K562 (cell line): ENCODE data around the gene CHN2. TPM values are rescaled to one million over a fixed set of nuclear protein-coding genes. Genes with fewer than 3 reads are reported as not detected.

Experiments
- ATAC-seq: fragments of 200-7000 bp; cut with Tn5 transposase; 3 replicates; pipeline ENCODE4 v1.9.1; 2020; ENCODE audit warnings: moderate library complexity
- BruUV-seq: library from RNA; stranded (reverse); fragments of 400-500 nt; replicated peaks from 2 replicates; lab custom pipeline; 2021; lab: Mats Ljungman, UMichigan
- CTCF ChIA-PET: fragments of 300-600 bp; formaldehyde crosslinking; extraction: SDS; loops from one replicate; lab custom pipeline; 2021; ENCODE audit warnings: low intra/inter-chr PET ratio; lab: Yijun Ruan, JAX
- POLR2A ChIA-PET: fragments of 300-600, 350-650 bp; sonication (Branson Sonifier 250); formaldehyde crosslinking; extraction: SDS; loops from one replicate; lab custom pipeline; 2021; ENCODE audit warnings: antibody characterized with exemption, inconsistent platforms; lab: Yijun Ruan, JAX
- DNase-seq, 4 experiments: peaks; one replicate each; pipeline versions ENCODE4 v3.0.0 to v3.0.0-alpha.2; 2011 to 2018; ENCODE audit warnings: low spot score in 3 of 4, mixed read lengths in 3 of 4; ENCODE audit errors: extremely low read depth in 1 of 4
- FAIRE-seq: peaks from 2 replicates; lab custom pipeline; 2011; peaks lifted over from hg19 to GRCh38; lab: Jason Lieb, UNC
- H2AFZ ChIP-seq: 2 replicates; pipeline ENCODE4 v1.6.0; 2011; ENCODE audit warnings: low read depth, low read length, control low read depth, inconsistent platforms
- H3K27ac ChIP-seq: fragments of 200-600 bp; 3 replicates; pipeline ENCODE4 v1.8.0; 2011; ENCODE audit warnings: low read depth, mild to moderate bottlenecking, control low read depth, inconsistent platforms, low read length, moderate library complexity, mixed read lengths; ENCODE audit errors: extremely low read depth
- H3K27me3 ChIP-seq, 2 experiments: fragments of 300-600 bp in 1 of 2; 2 replicates in 1 of 2; 3 replicates in 1 of 2; pipeline versions ENCODE4 v1.6.0 to v1.8.0; 2011; ENCODE audit warnings: inconsistent platforms in 2 of 2, low read length in 2 of 2, mild to moderate bottlenecking in 1 of 2, mixed read lengths in 1 of 2, moderate library complexity in 1 of 2; ENCODE audit not compliant: control insufficient read depth in 2 of 2, insufficient read depth in 2 of 2
- H3K36me3 ChIP-seq: fragments of 300-600 bp; 3 replicates; pipeline ENCODE4 v1.8.0; 2011; ENCODE audit warnings: mild to moderate bottlenecking, low read length, inconsistent platforms; ENCODE audit not compliant: control insufficient read depth, insufficient read depth
- H3K4me1 ChIP-seq, 2 experiments: fragments of 200-600 bp in 1 of 2; replicated peaks in 1 of 2; 2 replicates in 1 of 2; 3 replicates in 1 of 2; pipeline versions ENCODE4 v1.5.1 to v1.8.0; 2011; ENCODE audit warnings: inconsistent platforms in 2 of 2, low read length in 2 of 2, mild to moderate bottlenecking in 1 of 2, mixed read lengths in 1 of 2, moderate library complexity in 1 of 2; ENCODE audit not compliant: control insufficient read depth in 2 of 2, insufficient read depth in 2 of 2
- H3K4me2 ChIP-seq: 2 replicates; pipeline ENCODE4 v1.6.1; 2011; ENCODE audit warnings: low read length, control low read depth, inconsistent platforms, mixed read lengths; ENCODE audit not compliant: insufficient read depth
- H3K4me3 ChIP-seq: fragments of 200-600 bp; sonication (generic), shearing (Covaris generic); 2 replicates; pipeline ENCODE4 v1.5.1; 2016; ENCODE audit warnings: control low read depth, inconsistent platforms
- H3K79me2 ChIP-seq: fragments of 200-600 bp; 3 replicates; pipeline ENCODE4 v1.8.0; 2011; ENCODE audit warnings: low read length, inconsistent platforms; ENCODE audit not compliant: control insufficient read depth, insufficient read depth
- H3K9ac ChIP-seq, 2 experiments: 2 replicates each; pipeline versions ENCODE4 v1.6.0 to v1.6.1; 2011; ENCODE audit warnings: low read depth in 2 of 2, low read length in 2 of 2, control low read depth in 1 of 2, inconsistent platforms in 1 of 2, mild to moderate bottlenecking in 1 of 2, mixed read lengths in 1 of 2; ENCODE audit not compliant: insufficient read depth in 1 of 2
- H3K9me1 ChIP-seq: one replicate; pipeline ENCODE4 v1.6.0; 2011; ENCODE audit warnings: inconsistent platforms, mild to moderate bottlenecking, low read length, moderate library complexity; ENCODE audit not compliant: control insufficient read depth, insufficient read depth
- H3K9me3 ChIP-seq: replicated peaks from 2 replicates; pipeline ENCODE4 v1.5.1; 2011; ENCODE audit warnings: low read depth, low read length, inconsistent platforms; ENCODE audit not compliant: control insufficient read depth, insufficient read depth
- H4K20me1 ChIP-seq: replicated peaks from 2 replicates; pipeline ENCODE4 v1.6.1; 2011; ENCODE audit warnings: low read length, inconsistent platforms, mixed read lengths; ENCODE audit not compliant: control insufficient read depth, insufficient read depth
- CHD4 ChIP-seq: fragments of 200-600 bp; sonication (generic); IDR thresholded peaks from 3 replicates; pipeline ENCODE4 v1.6.1; 2012; ENCODE audit warnings: low read depth, mild to moderate bottlenecking, mixed read lengths, low read length, inconsistent platforms; ENCODE audit not compliant: insufficient read depth, insufficient replicate concordance, poor library complexity, severe bottlenecking
- DACH1 ChIP-seq: fragments of 450-650 bp; IDR thresholded peaks from 2 replicates; pipeline ENCODE4 v1.6.1; 2018; ENCODE audit not compliant: partially characterized antibody
- ESRRB ChIP-seq: fragments of 250-450 bp; sonication (Bioruptor Pico); IDR thresholded peaks from 2 replicates; pipeline ENCODE4 v1.5.0; 2020; ENCODE audit warnings: mild to moderate bottlenecking, moderate library complexity, borderline replicate concordance
- GATA2 ChIP-seq: sonication (generic); formaldehyde crosslinking; IDR thresholded peaks from 2 replicates; pipeline ENCODE4 v1.4.0; 2020; ENCODE audit warnings: mild to moderate bottlenecking, missing genetic modification reagents
- HNRNPLL ChIP-seq: fragments of 200-400 bp; formaldehyde crosslinking; IDR thresholded peaks from 2 replicates; pipeline ENCODE4 v1.6.1; 2017; ENCODE audit warnings: low read length, low read depth, mild to moderate bottlenecking; ENCODE audit not compliant: poor library complexity, severe bottlenecking
- NELFE ChIP-seq: IDR thresholded peaks from 2 replicates; pipeline ENCODE4 v1.6.1; 2011; ENCODE audit warnings: mild to moderate bottlenecking; ENCODE audit not compliant: insufficient read depth, insufficient read length
- PHB ChIP-seq: fragments of 250-450 bp; sonication (Bioruptor Pico); IDR thresholded peaks from 2 replicates; pipeline ENCODE4 v1.5.0; 2021
- PTTG1 ChIP-seq: fragments of 450-650 bp; IDR thresholded peaks from 2 replicates; pipeline ENCODE4 v1.6.1; 2016; ENCODE audit warnings: low read depth, mild to moderate bottlenecking, missing genetic modification characterization, missing compliant biosample characterization
- SMARCA4 ChIP-seq: fragments of 450-650 bp; IDR thresholded peaks from 2 replicates; pipeline ENCODE4 v1.6.1; 2016
- SMARCC2 ChIP-seq: fragments of 450-650 bp; IDR thresholded peaks from 2 replicates; pipeline ENCODE4 v1.6.1; 2017; ENCODE audit warnings: antibody characterized with exemption, moderate library complexity, mild to moderate bottlenecking, low read depth
- SREBF2 ChIP-seq: sonication (generic); formaldehyde crosslinking; IDR thresholded peaks from 2 replicates; pipeline ENCODE4 v1.4.0; 2020; ENCODE audit warnings: mild to moderate bottlenecking, missing genetic modification reagents
- TFE3 ChIP-seq: fragments of 450-650 bp; formaldehyde crosslinking; IDR thresholded peaks from 2 replicates; pipeline ENCODE4 v1.4.0; 2020; ENCODE audit warnings: mild to moderate bottlenecking, mixed read lengths
- U2AF2 ChIP-seq: fragments of 200-400 bp; formaldehyde crosslinking; optimal IDR thresholded peaks from 2 replicates; pipeline ENCODE3; 2017; ENCODE audit warnings: low read depth, mild to moderate bottlenecking, low read length
- VEZF1 ChIP-seq: fragments of 200-800 bp; sonication (Bioruptor generic); IDR thresholded peaks from 2 replicates; pipeline ENCODE4 v1.6.1; 2017; ENCODE audit warnings: missing genetic modification characterization, missing compliant biosample characterization
- XRCC3 ChIP-seq: fragments of 450-650 bp; IDR thresholded peaks from 2 replicates; pipeline ENCODE4 v1.6.1; 2017; ENCODE audit warnings: mild to moderate bottlenecking, moderate library complexity
- ZBTB2 ChIP-seq: fragments of 450-650 bp; IDR thresholded peaks from 2 replicates; pipeline ENCODE4 v1.6.1; 2016; ENCODE audit warnings: antibody characterized with exemption
- ZNF12 ChIP-seq: sonication (generic); formaldehyde crosslinking; IDR thresholded peaks from 2 replicates; pipeline ENCODE4 v1.4.0; 2020; ENCODE audit warnings: mild to moderate bottlenecking, missing genetic modification reagents
- ZNF134 ChIP-seq: fragments of 250-450 bp; sonication (Bioruptor Pico); conservative IDR thresholded peaks from 2 replicates; pipeline ENCODE4 v1.4.0; 2020
- ZNF699 ChIP-seq: fragments of 250-450 bp; sonication (Bioruptor Pico); IDR thresholded peaks from 2 replicates; pipeline ENCODE4 v1.8.0; 2021; ENCODE audit warnings: mild to moderate bottlenecking, moderate library complexity; ENCODE audit not compliant: insufficient replicate concordance
- WGBS: fragments of 100-300 bp; shearing (Covaris generic); methylation state at CpG from one replicate; pipeline ENCODE4 v1.1.6; 2016; ENCODE audit warnings: low coverage, mixed read lengths; ENCODE audit not compliant: insufficient coverage; ENCODE audit errors: missing lambda C conversion rate; 5-methylcytosine and 5-hydroxymethylcytosine counted together
- in situ Hi-C: fragments of 300-500 bp; cut with MboI; formaldehyde crosslinking; loops from 4 replicates; pipeline ENCODE4 v1.15.0; 2018; ENCODE audit warnings: inconsistent platforms, mixed read lengths
- intact Hi-C: fragments of 100-400 bp; cut with micrococcal nuclease; formaldehyde crosslinking; loops from 2 replicates; pipeline ENCODE4 v1.14.2; 2022
- polyA plus RNA-seq, 8 experiments: library from polyadenylated mRNA; depleted of rRNA in 4 of 8; stranded (reverse) in 5 of 8; unstranded in 3 of 8; fragments of >200 nt; fragmentation: Nextera tagmentation in 2 of 8; fragmentation: Illumina TruSeq in 1 of 8; extraction: Ambion mirVana in 2 of 8; extraction: Trizol in 1 of 8; gene quantifications; 2 replicates each; pipeline versions ENCODE4 v1.2.1 to v1.2.3, GENCODE V29; 2011 to 2014; ENCODE audit warnings: inconsistent platforms in 1 of 8, missing spikeins in 1 of 8
- total RNA-seq, 7 experiments: library from RNA; depleted of rRNA in 6 of 7; stranded (reverse); fragments of >200 nt in 6 of 7; fragmentation: Illumina TruSeq in 2 of 7; extraction: Trizol in 2 of 7; gene quantifications; 2 replicates each; pipeline versions ENCODE4 v1.2.1 to v1.2.3, GENCODE V29; 2011 to 2021; ENCODE audit warnings: low replicate concordance in 1 of 7

Gene CHN2
- total and polyA plus RNA-seq, 9 of the 15 experiments (the other 6 are each of a cell fraction or from before 2014, with no cell fraction given), result 0.12 to 2.1 (median 0.31) TPM; not detected in 1

- Histone ChIP-seq H3K4me1 (peaks cover 0 to 4% of the 10 kb centered on the region in 2 experiments; a peak in 2 of 5 replicates), H3K9me1 (no peaks in the 10 kb centered on the region), H3K27ac (no peak overlapping the region), H3K27me3 (peaks cover 7 to 25% of the 10 kb centered on the region in 2 experiments; a peak in 2 of 5 replicates), H3K79me2 (no peaks in the 10 kb centered on the region), H3K9me3 (no peaks in the 10 kb centered on the region), H2AFZ (no peak overlapping the region), H3K4me3 (no peak overlapping the region), H3K36me3 (no peaks in the 10 kb centered on the region), H4K20me1 (no peaks in the 10 kb centered on the region; the same call in 1 of the 2 replicates), H3K4me2 (no peak overlapping the region), H3K9ac (no peak overlapping the region)
- BruUV-seq, result no TSS peak
- TF ChIP-seq U2AF2 (no peak), ZNF699 (CRISPR knock-in tag) (no peak), SREBF2 (no peak), NELFE (no peak), XRCC3 (no peak), ZNF12 (CRISPR knock-in tag) (no peak), PHB (no peak), CHD4 (no peak), ZNF134 (CRISPR knock-in tag) (no peak), DACH1 (no peak), PTTG1 (tag) (no peak), ZBTB2 (no peak), SMARCC2 (no peak), ESRRB (no peak), VEZF1 (CRISPR knock-in tag) (no peak), TFE3 (no peak), SMARCA4 (no peak), GATA2 (CRISPR knock-in tag) (no peak), HNRNPLL (no peak)
- in situ Hi-C loops (no loop called here), intact Hi-C loops (no loop called here)
- POLR2A ChIA-PET, result interaction anchor here (2.1 kb wide), 1 partner anchor 9 kb away, joined by 4 read pairs; no protein-coding TSS in a partner anchor
- FAIRE-seq, result no peak
- WGBS, result 0% methylated on average over 3 of the region's 4 CpGs
- no peak for ATAC-seq
- DNase-seq, result no peak
- CTCF ChIA-PET, result no interaction called here
Observed at GRCh38 chr7:29147821-29148220, 46.8 kb upstream of the CHN2 start.
